Stimulated activated CD4-positive, alpha-beta T cell treated with anti-CD3 and anti-CD28 coated beads, Interleukin-1b, Interleukin-23, amount 100 ng/mL, for 48 hours (primary cell): Measurements from ENCODE around the gene IFITM1.
"Not testable (repeated sequence)": the region's sequence is repeated elsewhere in the genome, so short reads cannot be mapped to it uniquely, and the experiment has no call there.

ENCODE experiments used
- DNase-seq: peaks from one replicate; pipeline ENCODE4 v3.0.0-alpha.2; 2020

The IFITM1 gene

GRCh38 chr11:294780-295179, 19.1 kb upstream of the IFITM1 start:
- DNase-seq = no peak

GRCh38 chr11:295351-296170, 18.3 kb upstream of the IFITM1 start:
- no peak for DNase-seq

- no peak for DNase-seq
Measured at GRCh38 chr11:296171-297050, 17.4 kb upstream of the IFITM1 start.

GRCh38 chr11:297051-297585, 16.7 kb upstream of the IFITM1 start:
- DNase-seq = no peak

- DNase-seq = no peak
Measured at GRCh38 chr11:297586-298405, 16.0 kb upstream of the IFITM1 start.

- no peak for DNase-seq
Measured at GRCh38 chr11:298406-299065, 15.3 kb upstream of the IFITM1 start.

- DNase-seq = no peak
Measured at GRCh38 chr11:299081-299891, 14.6 kb upstream of the IFITM1 start, which contains the start of gene IFITM5. Gene IFITM5 (minus strand): TSS chr11:299526. CDS start chr11:299490, 36 bp downstream.

- no peak for DNase-seq
Measured at GRCh38 chr11:299951-300735, 13.7 kb upstream of the IFITM1 start.

- DNase-seq = no peak
Measured at GRCh38 chr11:303363-303762, 10.5 kb upstream of the IFITM1 start.

GRCh38 chr11:304061-304506, 9.8 kb upstream of the IFITM1 start:
- no peak for DNase-seq

GRCh38 chr11:304915-305843, 8.7 kb upstream of the IFITM1 start:
- DNase-seq = peak; percentile 58

GRCh38 chr11:305844-306211, 8.0 kb upstream of the IFITM1 start:
- no peak for DNase-seq

- DNase-seq = no peak
Measured at GRCh38 chr11:306645-307371, 7.0 kb upstream of the IFITM1 start.

- DNase-seq = peak; percentile 48
Measured at GRCh38 chr11:307766-308708, 5.8 kb upstream of the IFITM1 start, which contains the start of gene IFITM2. Gene IFITM2 (plus strand): TSS chr11:307816. CDS start chr11:308193, 377 bp downstream.

- not testable (repeated sequence) for DNase-seq
Measured at GRCh38 chr11:308740-309665, 4.8 kb upstream of the IFITM1 start.
